Left renal pelvis (tissue), 4 donors: ENCODE data around the gene GRK5. TPM values are rescaled to one million over a fixed set of nuclear protein-coding genes. Genes with fewer than 3 reads are reported as not detected.

Experiments used
- DNase-seq, 4 donors: peaks; one replicate each; pipeline ENCODE4 v3.0.0-alpha.2; 2013; ENCODE audit warnings: low read depth in 4 of 4, low spot score in 3 of 4
- polyA plus RNA-seq, 4 donors: library from polyadenylated mRNA; unstranded; fragments of 120-200 nt; gene quantifications; one replicate each; pipeline ENCODE4 v1.2.1, GENCODE V29; 2013; ENCODE audit not compliant: insufficient read length in 4 of 4

Gene GRK5
- polyA plus RNA-seq, 4 donors = 14.5 to 35.1 (median 18.2) TPM

DNA sequence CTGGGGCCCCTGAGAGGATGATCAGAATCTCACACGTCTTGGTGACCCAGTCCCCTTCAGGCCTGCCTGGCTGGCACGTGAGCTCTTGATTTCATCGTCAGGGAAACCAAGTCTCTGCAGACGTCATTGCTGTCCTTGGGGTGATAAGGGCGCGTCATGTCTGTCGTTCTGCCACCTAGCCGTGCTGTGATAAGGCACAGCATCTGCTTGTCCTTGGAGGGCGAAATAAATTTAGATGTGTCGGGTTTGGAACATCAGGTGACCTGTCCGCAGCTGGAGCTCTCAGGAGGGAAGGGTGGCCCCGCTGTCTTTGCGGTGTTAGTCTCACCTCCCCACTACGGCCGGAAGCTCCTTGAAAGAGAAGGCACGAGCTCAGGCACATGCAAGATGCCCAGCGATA lies 129.2 kb downstream of the GRK5 start:
- DNase-seq = no peak

DNA sequence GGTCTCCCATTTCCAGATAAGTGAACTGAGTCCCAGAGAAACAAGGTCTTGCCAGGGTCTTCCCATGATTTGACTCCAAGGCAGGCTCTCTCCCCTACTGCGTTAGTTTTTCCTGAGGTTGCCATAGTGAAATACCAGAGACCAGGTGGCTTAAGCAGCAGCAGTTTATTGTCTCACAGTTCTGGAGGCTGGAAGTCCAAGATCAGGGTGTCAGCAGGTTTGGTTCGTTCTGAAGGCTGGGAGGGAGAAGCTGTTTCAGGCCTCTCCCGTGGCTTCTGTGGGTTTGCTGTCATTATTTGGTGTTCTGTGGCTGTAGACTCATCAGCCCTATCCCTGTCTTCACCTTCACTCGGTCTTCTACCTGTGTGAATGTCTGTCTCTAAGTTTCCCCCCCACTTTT lies 129.9 kb downstream of the GRK5 start:
- no peak for DNase-seq

DNA sequence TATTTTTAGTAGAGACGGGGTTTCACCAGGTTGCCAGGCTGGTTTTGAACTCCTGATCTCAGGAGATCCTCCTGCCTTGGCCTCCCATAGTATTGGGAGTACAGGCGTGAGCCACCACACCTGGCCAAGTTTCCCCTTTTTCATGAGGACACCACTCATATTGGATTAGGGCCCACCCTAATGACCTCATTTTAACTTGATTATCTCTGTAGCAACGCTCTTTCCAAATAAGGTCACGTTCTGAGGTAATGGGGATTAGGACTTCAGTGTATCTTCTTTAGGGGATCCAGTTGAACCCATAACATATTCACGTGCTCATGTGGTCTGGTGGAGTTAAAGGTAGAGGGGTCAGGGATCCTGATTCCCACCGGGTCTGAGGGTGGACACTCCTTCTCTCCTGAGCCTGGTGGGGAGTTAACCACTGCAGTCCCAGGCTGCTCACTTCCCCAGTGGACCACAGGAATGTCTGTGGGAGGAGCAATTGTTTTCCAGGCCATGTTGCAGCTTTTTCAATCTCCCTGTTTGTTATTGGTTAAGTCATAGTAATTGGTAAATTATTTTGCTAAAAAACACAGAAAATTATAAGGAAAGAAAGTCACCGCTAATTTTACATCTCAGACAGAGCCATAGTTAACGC lies 130.5 kb downstream of the GRK5 start:
- no peak for DNase-seq

DNA sequence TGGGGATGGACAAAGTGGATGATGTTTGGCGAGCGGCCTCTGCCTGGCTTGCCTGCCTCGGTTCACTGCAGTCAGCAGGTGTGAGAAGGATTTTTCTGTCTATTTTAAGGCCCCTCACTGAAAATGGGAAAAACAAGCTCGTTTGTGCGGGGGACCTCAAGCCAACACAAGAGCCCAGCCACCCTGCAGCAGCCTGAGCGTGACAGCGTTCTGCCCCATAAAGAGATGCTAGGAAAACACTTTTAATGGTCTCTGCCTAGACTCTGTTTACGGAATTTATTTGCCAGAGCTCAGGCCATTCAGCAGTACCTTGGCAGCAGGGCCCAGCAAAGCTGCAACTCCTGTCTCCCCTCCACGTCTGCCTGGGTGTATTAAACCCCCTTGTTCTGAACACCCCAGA lies 131.7 kb downstream of the GRK5 start:
- DNase-seq = no peak

DNA sequence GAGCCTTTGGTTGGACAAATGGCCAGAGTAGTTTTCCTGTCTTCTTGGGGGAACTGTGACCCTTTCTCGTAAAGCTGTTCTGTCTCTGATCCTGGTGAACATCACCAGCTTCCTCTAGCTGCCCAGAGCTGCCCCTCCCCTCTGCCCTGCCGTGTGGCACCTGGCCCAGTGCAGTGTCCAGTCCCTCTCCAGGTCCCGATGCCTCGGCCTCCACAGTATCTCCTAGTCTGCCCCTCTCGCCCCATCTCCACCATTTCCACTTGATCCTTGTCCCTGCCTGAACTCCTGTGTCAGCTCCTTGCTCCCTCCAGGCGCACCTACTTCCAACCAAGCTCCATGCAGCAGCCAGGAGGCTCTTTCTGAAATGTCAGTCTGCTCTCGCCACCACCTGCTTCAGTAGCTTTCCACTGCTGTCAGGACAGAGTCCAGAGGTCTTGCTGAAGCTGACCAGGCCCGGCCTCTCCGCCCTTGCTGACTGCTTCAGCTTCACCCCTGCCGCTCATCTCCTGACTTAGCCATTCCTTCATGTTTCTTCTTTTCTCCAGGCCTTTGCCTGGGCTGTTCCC lies 133.6 kb downstream of the GRK5 start:
- DNase-seq = no peak

DNA sequence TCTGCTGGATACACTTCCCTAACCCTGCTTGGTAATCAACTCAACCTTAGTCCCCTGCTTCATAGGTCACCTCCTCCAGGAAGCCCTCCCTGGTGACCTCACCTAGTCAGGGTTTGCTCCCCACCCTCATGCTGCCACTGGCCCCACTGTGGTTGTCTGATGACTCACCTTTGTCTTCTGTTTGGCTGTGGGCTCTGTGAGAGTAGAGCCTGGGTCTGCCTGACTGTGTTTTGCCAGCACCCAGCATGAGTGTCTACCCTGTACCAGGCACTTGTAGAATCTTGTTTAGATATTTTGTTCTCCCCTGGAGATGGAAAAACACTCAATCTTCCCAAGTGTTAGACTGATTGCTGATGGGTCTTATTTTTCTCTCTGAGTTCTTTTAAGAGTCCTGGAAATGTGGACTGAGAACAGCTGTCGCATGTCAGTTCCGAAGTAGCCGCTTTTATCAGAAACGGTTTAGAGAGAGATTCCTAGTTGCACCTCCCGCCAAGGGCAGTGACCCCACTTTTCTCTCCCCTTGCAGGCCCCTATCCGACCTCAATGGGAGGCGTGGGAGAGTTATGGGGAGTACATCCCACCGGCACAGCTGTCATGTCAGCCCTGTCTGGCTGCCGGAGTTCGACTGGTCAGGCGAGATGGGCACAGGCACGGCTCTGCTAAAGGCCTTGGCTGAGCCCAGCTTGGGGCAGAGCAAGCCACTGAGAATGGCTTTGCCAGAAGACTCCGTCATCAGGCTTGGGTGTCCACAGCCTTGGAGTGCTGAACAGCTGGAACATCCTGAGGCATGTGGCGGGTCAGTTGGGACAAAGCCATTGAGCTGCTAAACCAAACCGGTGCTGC lies 134.3 kb downstream of the GRK5 start:
- DNase-seq = peak in 2 of 4 donors; percentile 29 to 31

DNA sequence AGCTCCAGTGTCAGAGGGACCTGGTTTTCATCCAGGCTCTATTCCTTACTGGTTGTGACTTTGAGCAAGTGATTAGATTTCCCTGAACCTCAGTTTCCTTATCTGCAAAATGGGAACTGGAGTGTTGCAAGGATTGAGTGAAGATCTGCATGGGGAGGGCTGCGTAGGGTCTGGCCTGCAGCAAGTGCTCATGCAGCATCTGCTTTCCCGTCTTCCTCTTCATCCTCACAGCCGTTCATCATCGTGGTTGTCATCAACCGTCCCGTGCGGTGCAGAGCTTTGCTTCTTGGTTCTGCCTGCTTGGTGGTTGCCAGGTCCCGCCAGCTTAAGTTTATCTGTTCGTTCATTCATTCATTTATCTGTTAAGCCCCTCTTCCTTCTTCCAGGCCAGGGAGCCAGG lies 135.0 kb downstream of the GRK5 start:
- DNase-seq = no peak

DNA sequence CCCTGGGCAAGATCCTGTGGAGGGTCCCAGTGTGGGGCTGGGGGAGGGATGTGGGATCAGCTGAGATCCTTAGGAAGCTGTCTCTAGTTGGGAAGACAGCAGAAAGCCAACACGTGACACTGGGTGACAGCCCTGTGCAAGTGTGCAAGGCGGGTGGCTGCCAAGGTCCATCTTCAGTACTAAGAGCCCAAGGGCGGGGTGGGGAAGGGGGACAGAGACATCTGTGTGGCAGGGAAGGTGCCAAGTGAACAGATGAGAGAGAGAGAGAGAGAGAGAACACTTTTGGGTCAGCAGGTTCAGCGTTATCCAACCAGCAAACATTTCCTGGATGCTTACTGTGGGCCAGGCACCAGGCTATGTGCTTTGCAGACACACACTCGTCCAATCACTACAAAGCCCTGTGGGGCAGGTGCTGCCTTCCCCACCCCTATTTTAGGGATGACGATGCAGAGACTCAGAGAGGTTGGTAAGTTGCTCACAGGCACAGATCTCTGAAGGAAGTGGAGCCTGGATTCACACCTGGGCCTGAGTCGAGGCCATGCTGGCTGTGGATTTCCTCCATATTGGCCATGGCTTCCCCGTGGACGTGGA lies 135.7 kb downstream of the GRK5 start:
- no peak for DNase-seq

DNA sequence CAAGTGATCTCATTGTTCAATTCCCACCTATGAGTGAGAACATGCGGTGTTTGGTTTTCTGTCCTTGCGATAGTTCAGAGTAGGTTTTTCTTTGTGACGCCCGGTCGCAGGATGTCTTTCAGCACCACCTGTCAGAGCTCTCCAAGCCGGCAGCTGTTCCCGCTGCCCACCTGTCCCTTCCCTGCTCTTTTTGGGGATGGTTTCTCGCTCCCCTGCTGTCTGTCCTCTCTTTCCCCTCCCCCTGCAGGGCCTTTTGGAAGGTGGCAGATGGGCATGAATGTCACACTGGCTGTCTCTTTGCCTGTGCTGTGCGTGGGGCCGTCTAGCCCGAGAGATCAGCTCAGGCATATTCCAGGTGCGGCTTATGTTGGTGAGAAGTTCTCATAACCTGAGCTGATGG lies 137.0 kb downstream of the GRK5 start:
- DNase-seq = no peak

DNA sequence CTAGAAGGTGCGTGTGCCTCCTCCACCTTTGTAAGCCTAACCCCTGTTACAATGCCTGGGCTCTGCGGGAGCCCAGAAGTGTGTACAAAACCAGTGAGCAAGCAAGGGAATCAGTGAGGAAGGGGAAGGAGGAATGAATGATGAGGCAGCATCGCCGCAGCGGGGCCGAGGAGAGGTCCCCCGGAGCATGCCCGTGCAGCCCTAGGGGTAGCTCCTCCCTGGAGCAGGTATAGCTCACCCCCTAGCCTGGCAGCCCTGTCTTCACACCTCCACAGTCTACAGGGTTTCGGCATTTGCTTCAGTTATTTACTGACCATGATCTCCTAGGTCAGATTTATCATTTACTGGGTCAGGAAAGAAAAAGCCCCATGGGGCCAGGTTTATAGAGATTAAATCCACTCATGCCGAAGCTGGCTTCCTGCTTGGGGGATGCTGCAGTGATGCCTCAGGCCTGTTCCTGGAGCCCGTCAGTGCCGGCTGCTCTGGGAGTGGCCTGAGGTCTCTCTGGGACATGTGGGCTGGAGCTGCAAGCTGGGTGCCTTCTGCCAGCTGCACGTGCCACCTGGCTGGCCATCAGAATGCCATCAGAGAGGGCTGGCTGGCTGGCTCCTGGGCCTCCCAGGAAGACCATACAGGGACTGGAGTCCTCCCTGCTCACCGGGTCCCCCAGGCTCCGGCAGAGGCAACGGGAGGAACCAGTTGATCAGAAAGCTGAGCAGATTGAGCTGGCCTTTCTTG lies 138.9 kb downstream of the GRK5 start:
- DNase-seq = no peak

DNA sequence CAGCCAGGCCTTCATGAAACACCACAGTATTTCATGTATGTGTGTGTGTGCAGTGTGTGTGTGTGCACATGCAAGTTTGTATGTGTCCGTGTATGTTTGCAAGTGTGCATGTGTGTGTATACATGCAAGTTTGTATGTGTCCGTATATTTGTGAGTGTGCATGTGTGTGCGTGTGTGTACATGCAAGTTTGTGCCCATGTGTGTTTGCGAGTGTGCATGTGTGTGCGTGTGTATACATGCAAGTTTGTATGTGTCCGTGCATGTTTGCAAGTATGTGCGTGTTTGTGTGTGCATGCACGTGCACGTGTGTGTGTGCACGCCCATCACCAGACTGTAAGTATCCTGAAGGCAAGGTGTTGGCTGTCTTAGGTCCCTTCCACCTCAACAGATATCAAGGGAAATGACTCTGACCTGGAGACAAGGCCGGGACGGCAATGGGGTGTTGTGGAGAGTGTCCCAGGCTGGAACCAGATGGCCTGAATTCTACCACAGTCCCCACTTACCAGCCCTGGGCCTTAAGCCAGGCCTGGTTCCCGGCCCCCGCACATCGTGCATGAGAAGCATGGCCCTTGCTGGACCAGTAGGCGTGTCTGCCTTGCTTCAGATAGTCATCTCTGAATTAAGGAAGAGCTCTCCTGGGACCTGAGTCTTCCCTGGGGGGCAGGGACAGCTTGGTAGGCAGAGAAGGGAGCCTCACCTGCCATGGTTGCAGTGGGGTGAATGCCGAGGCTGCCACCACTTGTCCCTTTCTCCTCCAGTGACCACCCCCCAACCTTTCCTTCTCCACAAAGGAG lies 140.0 kb downstream of the GRK5 start:
- DNase-seq = no peak

DNA sequence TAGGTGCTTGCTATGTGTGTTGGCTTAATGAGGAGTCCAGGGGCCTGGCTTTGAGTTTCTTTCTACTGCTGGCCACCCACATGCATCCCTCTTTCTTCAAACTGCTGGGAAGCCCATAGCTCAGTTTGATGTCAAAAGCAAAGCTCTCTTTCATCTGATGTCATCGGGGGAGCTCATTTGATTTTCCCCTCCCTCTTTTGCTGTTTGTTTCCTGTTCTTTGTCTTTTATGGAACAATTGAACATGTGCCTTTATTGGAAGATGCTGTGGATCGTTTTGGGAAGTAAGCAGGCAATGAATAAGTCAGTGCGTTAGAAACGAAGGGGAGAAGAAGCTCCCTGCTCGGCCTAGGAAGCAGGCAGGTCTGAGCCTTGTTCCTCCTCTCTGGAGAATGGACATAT lies 140.7 kb downstream of the GRK5 start:
- DNase-seq = no peak

DNA sequence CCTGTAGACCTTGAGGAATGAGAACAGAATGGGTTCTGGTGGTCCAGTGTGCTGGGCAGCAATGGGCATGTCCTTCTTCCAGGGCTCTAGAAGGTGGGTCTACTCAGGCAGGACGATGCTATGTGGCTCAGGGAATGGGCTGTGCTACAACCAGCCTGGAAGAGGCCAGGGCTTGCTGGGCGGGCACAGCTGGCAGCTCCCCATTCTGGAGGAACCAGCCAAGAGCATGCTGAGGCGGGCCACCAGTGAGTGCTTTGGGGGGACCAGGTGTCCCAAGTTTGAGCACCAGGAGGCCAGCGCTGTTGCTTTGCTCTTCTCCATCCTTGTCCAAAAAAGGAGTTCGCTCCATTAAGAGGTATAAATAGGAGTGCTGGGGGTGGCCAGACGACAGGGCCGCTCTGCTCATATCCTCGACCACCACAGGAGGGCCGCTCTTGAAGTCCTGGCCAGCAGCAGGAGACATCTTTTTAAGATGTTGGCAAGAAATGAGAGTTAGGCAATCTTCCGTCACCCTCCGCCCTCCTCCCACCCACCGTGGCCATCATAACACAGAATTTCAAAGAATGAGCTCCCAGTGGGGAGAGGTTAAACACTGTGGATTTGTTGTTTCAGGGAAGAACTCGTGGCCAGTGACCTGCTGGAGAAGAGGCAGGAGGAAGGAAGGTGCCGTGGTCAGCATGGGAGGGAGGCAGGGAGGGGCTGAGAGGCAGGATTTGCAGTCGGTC lies 141.3 kb downstream of the GRK5 start:
- DNase-seq = no peak

DNA sequence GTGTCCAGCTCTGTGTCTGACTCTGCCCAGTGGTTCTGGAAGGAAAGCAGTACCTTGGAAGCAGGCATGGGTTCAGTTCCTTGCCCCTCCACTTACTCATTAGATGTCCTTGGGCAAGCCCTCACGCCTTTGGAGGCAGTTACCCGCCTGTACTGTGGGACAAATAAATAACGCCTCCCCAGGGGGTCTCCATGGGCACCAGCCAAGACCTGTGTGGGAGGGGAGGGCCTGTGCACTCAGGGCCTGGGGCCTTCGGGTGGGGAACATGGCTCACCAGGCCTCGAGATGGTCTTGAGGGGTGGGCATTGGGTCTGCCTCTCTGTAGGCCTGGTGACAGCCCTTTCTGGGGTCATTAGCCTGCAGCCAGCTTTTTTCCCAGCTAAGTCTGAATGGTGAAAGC lies 142.0 kb downstream of the GRK5 start:
- DNase-seq = no peak

DNA sequence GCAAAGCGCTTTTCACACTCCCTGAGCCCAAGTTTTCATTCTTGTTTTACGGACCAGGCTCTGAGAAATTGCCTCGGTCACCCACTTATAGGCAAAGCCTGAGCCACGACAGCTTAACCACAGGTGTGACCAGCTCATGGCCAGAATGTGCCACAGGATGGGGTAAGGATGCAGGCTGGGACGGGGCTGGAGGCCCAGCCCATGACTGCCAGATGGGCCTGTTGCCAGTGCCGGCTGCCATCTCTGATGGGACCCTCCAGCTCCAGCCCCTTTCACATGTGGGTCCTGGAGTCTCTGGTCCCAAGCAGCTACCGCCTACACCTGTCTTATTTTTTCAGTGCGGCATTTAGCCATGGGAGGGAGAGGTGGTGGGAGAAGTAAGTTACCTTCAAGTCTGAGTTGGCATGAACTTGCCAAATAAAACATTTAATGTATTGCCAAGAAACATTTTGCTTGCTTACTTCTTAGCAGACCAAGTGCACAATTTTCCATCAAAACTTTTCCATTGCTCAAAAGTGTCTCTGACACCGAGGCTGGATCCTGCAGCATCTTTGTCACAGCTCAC lies 142.6 kb downstream of the GRK5 start:
- DNase-seq = no peak

DNA sequence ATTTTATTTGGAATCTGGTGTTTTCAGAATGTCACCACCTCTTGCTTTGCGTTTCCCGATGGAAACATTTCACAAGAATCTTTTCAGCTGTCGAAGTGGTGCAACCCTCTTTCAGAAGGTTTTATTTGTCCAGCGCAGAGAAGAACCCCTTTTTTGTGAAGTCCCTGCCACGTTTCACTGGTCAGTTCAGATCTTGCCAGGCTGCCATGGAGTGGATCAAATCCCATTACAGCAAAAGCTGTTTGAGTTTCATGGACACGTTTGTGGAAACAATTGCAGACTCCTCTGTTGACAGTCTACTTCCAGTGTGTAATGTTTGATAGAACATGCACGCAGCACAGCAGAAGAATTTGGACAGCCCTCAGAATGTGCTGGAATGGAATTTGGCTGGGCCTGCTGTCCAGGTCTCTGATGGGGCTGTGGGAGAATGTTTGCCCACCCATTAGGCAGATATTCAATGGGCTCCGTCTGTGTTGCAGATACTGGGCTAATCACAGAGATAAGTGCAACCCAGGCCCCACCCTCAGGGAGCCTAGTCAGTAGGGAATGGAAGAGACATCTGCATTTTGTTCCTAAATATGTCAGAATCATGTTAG lies 143.2 kb downstream of the GRK5 start:
- DNase-seq = no peak

DNA sequence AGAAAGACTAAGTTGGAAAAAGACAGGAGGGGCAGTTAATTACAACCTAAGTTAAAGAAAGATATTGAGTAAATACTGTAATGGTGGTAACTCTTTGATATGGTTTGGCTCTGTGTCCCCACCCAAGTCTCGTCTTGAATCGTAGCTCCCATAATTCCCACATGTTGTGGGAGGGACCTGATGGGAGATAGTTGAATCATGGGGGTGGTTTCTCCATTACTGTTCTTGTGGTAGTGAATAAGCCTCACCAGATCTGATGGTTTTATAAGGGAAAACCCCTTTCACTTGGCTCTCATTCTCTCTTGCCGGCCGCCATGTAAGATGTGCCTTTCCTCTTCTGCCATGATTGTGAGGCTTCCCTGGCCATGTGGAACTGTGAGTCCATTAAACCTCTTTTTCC lies 143.8 kb downstream of the GRK5 start:
- DNase-seq = no peak

DNA sequence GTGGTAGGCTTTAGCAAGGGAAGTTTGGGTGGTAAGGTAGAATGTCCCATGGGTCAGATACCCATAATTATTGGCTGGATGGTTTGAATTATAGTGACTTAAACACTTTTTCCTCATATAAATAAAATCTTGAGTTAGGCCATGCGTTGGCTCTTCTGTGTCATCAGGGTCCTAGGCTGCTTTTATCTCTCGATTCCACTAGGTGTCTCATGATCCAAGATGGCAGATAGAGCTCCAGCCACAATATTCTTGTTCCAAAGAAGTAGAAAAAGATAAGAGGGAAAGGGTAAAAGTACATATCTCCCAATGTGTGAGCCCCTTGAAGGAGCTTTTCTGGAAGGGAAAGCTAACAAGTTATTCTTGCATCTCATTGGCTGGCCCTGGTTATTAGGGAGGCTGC lies 144.7 kb downstream of the GRK5 start:
- no peak for DNase-seq

DNA sequence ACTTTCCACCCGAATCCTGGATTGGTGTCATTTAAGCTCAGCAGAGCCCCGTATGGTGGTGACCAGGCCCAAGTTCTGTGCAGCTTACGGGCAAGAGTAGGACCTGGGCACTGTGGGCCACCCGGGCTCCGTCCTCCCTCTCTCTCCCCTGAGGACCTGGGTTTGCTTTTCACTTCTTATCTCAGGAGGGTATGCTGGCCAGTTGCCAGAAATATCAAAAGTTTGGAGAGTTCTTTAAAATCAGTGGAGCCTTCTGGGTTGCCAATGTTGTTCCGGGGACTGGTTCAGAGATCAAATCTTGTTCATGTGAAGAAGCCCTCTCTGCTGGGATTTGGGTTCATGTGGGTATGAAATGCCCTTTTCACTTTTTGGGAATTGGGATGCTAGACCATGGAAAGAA lies 145.4 kb downstream of the GRK5 start:
- no peak for DNase-seq
